Breast epithelium (tissue), 3 donors: Measurements from ENCODE around the gene TRMT2A.

ENCODE experiments used
- POLR2A ChIP-seq: fragments of 450-650 bp; IDR thresholded peaks from one replicate; pipeline ENCODE4 v1.6.1; 2016; ENCODE audit warnings: antibody characterized with exemption, mild to moderate bottlenecking, moderate library complexity
- POLR2AphosphoS5 ChIP-seq, 3 donors: sonication (generic); formaldehyde crosslinking; IDR thresholded peaks; one replicate each; pipeline ENCODE4 v1.6.1; 2017; ENCODE audit warnings: antibody characterized with exemption in 3 of 3
- TF ChIP-seq, protein P1 (sequence below), 3 donors: fragments of 450-650 bp; IDR thresholded peaks; one replicate each; pipeline ENCODE4 v1.5.1; 2016 to 2017; ENCODE audit warnings: antibody characterized with exemption in 3 of 3, mild to moderate bottlenecking in 3 of 3, moderate library complexity in 3 of 3

DNA sequence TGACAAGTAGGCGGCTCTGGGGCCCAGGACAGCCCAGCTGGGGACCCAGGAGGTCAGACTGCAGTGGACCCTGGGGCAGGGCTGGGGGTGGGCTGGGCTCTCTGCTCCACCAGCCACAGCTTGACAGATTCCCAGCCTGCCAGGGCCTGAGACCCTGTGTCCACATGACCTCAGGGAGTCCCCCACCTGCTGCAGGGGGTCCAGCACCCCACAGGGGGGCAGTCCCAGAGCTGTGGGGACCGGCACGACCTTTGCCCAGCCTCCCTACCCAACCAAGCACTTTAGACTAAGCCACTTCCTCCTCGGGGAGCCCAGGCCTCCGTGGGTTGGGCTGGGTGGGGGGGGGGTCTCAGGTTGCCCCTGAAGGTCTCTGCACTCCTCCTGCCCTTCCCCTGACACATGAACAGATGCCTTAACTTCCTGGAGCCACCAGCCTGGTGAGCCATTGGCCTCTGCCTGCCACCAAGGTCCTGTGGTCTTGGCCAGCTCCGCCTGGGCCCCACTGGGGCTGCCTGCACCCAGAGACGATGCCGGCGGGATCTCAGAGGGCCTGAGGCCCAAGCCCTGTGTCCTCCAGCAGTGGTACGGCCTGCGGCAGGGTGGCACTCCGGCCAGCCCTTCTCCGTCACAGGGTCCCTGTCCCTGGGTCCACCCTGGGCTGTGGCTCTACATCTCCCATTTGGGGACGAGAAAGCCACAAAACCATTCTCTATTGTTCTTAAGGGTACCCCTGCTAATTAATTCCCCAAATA is 30.4 kb upstream of the TRMT2A start:
- TF ChIP-seq, protein P1, sequence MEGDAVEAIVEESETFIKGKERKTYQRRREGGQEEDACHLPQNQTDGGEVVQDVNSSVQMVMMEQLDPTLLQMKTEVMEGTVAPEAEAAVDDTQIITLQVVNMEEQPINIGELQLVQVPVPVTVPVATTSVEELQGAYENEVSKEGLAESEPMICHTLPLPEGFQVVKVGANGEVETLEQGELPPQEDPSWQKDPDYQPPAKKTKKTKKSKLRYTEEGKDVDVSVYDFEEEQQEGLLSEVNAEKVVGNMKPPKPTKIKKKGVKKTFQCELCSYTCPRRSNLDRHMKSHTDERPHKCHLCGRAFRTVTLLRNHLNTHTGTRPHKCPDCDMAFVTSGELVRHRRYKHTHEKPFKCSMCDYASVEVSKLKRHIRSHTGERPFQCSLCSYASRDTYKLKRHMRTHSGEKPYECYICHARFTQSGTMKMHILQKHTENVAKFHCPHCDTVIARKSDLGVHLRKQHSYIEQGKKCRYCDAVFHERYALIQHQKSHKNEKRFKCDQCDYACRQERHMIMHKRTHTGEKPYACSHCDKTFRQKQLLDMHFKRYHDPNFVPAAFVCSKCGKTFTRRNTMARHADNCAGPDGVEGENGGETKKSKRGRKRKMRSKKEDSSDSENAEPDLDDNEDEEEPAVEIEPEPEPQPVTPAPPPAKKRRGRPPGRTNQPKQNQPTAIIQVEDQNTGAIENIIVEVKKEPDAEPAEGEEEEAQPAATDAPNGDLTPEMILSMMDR (IDR thresholded peaks at IDR 0.05), result no peak
- TF ChIP-seq POLR2A, result no peak
- TF ChIP-seq POLR2AphosphoS5 (IDR thresholded peaks at IDR 0.05), result no peak
